GM19025 (cell line): Measurements from ENCODE around the gene PTPRD.

ENCODE experiments used
- ATAC-seq: cut with Tn5 transposase; IDR thresholded peaks from one replicate; pipeline ENCODE4 v1.9.1; 2021; ENCODE audit warnings: mild to moderate bottlenecking, low read depth, moderate library complexity; ENCODE audit not compliant: unreplicated experiment

Gene PTPRD

GRCh38 chr9:8600914-8601680 lies 2011.7 kb downstream of the PTPRD start:
- no peak for ATAC-seq

- no peak for ATAC-seq
Measured at GRCh38 chr9:8599937-8600336, 2012.9 kb downstream of the PTPRD start.

DNA sequence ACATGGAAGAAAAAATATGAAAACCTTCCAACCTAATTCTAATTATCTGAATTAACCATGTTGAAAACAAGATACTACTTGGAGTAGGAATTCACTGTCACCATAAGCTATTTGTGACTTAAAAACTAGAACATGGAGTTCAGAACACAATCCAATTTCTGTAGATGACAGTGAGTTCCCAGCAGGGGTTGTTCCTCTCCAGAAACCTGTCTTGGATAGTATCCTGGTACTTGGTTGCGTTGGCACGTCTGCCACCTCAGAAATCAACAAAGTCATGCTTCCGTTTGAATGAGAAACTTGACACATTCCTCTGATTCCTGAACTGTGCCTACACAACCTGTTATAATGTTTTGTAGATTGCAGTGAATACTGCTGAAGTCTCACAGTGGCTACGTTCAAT lies 2023.3 kb downstream of the PTPRD start:
- ATAC-seq, result no peak

DNA sequence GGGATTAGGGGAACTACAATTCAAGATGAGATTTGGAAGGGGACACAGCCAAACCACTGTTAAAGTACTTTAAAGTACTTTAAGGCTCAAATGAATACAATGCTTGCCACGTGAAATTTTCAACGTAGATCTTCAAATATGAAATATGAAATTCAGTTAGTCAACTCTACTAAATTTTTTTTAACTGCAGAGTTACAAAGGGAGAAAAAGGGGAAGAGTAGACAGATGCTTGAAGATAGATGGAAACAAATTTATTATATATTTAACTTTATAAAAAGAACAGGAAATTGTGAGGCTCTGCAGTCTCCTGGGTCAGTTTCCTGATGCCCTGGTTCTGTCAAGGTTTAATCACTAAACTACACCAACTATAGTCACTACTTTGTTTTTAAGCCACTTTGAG lies 2027.8 kb downstream of the PTPRD start:
- no peak for ATAC-seq

DNA sequence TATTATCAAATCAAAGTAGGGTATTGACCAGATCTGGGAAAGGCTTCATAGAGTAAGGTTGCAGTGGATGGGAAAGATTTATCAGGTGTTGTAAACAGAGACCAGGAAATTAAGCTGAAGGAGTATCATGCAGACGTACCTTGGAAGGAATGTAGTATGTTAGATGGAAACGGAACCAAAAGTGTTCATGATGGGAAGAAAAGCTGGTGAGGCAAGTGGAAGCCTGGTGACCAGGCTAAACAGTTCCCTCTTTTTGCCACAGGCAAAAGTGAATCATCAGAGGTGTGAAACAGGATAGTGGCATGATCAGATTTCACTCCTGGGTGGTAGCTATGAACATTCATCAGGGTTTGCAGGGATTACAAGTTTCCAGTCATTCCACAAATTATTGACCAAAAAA lies 2033.1 kb downstream of the PTPRD start:
- ATAC-seq, result no peak

DNA sequence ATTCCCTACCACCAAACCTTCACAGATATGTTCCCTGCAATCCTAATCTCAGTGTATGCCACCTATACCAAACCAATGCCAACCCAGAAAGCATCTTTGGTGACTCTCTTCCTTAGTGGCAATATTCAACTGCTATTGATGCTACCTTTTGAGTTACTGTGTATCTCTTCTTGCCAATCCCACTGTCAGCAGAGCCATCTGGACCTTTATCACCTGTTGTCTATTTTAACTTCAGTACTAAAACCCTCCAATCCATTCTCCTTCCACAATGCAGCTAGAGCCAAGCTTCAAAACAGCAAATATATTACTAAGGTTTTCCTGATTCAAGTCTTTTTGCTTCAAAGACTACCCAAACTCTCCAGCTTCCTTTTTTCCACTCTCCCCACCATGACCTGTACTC lies 2036.1 kb downstream of the PTPRD start:
- no peak for ATAC-seq

GRCh38 chr9:8574846-8575245 lies 2038.0 kb downstream of the PTPRD start:
- ATAC-seq, result no peak

- ATAC-seq, result no peak
Measured at GRCh38 chr9:8572209-8572608, 2040.6 kb downstream of the PTPRD start.

DNA sequence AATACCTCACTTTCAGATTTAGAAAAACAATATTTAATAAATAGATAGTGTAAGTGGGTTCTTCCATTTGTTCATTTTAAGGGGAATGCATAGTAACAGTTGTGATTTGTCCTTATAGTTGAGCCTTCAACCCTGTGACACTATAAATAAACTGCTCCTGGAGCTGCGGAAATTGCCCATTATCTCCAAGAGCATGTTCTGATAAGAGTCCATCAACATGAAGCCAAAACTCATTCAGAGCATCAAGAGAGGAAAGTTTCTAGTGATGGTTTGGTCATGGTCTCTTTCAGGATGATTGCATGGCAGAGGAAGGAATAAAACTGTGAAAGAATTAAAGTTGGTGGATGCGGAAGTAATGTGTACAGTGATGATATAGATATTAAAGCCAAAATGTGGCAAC lies 2041.2 kb downstream of the PTPRD start:
- ATAC-seq, result no peak

- ATAC-seq, result no peak
Measured at GRCh38 chr9:8570776-8571175, 2042.0 kb downstream of the PTPRD start.

- no peak for ATAC-seq
Measured at GRCh38 chr9:8569823-8570222, 2043.0 kb downstream of the PTPRD start.

GRCh38 chr9:8567963-8568579 lies 2044.7 kb downstream of the PTPRD start:
- no peak for ATAC-seq

- ATAC-seq, result no peak
Measured at GRCh38 chr9:8564960-8565359, 2047.8 kb downstream of the PTPRD start.

DNA sequence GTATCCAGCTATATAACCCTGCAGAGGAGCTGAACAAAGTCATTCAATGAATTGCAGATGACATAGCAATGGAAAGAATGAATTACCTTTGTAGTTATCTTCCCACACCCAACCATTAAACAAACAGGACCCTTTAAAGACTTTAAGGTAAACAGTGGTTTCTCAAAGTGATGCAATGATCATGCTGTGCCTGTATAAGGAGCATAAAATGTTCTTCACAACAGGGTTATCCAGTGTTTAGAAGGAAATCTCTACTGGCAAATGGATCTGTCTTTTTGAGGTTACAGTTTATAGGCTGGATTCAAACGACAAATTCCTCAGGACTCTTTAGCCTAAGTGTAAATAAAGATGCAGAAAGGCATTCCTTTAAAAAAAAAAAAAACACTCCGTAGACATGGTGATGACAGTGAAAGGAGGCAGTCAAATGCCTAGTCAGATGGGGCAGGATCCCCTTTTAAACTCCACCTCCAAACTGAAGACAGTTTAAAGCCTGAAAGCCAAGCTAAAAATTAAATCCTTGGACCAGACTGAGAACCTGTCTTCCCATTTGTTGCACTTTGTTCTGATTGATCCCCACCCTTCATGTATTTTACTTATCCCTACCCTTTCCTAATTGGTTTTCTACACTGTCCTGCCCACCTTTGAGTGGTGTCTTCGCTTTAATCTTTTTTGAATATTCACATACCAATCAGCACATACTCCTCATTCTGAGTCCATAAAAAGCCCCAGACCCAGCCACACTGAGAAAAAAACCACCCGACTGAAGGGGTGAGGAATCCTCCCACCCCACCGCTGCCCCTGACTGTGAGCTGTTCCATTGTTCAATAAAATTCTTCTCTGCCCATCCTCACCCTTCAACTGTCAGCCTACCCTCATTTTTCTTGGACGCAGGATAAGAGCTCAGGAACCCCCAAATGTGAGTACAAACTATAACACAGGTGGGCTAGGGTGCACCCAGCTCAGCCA lies 2052.0 kb downstream of the PTPRD start:
- no peak for ATAC-seq

DNA sequence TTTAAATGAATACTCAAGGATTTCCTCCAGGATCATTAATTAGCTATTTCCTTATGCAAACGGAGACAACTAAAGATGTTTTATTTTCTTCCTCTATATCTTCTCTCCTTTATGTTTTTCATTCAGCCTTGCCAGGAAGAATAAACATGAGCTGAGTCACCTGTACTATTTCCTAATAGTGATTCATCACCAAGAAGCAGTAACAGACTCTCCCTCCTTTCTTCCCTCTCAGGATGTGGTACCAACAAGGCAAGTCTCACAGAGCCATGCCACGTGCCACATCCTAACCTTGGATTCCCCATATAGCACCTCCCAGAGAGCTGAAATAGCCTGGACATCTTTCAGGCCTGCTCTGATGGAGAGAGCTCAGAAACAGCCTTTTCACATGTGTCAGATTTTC lies 2054.6 kb downstream of the PTPRD start:
- ATAC-seq, result no peak

DNA sequence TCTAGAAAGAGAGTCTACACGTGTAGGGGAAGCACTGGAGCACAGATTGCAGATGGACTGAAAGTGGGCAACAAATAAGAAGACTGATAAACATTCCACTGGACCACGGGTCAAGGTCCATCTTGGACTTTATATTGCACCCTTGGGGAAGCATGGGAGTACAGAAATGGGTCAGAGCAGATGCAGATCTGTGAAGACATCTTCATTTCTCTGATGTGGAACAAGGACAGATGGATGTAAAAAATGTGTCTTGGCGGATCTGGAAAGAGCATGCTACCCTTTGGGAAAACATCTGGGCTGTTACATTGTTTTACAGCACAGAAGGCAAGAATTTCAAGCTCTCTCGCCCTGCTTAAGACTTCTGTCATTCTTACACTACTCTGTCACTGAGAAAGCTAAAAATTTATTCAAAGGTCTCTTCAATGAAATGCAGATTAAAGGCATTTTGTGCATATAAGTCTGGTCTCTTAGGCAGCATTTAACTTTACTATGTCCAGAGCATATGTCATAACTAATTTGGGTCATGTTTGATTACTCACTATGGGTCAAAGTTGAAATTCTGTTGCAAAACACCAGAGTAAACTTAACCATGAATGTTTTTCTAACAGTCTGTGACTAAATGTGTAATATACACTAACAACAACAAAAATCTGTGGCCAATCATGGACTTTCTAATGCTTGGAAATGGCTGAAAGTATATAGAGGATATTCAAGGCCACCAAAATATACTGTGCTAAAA lies 2056.9 kb downstream of the PTPRD start:
- ATAC-seq, result no peak

GRCh38 chr9:8553444-8553843 lies 2059.4 kb downstream of the PTPRD start:
- ATAC-seq, result no peak

GRCh38 chr9:8552732-8553131 lies 2060.1 kb downstream of the PTPRD start:
- no peak for ATAC-seq

- ATAC-seq, result no peak
Measured at GRCh38 chr9:8549214-8549613, 2063.6 kb downstream of the PTPRD start.

DNA sequence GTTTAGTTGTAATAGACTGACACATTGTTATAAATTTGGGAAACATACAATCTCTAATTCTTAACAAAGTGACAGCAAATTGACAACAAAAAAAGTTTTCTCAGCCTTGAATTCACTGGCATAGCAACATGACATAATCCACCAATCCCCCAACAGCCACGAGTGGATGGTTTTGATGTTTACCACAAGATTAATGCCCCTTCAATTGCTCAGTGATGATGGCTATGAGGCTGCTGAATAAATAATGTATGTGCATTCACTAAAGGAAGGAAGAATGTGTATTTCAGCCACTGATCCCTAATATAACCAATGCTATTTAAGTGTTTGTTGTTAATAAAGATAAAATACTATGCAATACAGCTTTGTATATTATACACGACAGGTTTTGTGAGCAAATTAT lies 2069.6 kb downstream of the PTPRD start:
- ATAC-seq, result no peak

DNA sequence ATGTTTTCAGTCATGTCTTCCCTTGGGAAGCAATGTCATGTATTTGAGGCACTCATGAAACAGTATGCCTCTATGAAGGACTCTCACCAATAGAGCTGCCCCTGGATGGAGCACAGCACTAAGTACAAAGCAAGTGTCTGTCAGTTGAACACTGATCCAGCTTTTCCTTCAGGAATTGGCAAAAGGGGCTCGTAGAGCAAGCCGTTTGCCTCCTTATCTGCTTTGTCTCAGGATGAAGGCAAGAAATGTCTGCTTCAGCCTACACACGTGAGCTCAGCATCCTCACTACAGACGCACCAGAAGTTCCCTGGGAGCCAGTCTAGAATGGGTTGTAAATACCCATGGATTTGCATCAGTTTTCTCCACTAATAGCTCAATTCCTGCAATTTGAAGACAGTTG lies 2070.3 kb downstream of the PTPRD start:
- no peak for ATAC-seq
